ENCODE results near the gene IL34.

Gene IL34

GRCh38 chr16:70703835-70704381 lies 57.5 kb downstream of the IL34 start:
- DNase-seq, result no peak

GRCh38 chr16:70704586-70704985 lies 58.2 kb downstream of the IL34 start:
- no peak for DNase-seq

- DNase-seq, result no peak
Measured at GRCh38 chr16:70705056-70705455, 58.7 kb downstream of the IL34 start.

- DNase-seq, result no peak
Measured at GRCh38 chr16:70706948-70707465, 60.6 kb downstream of the IL34 start.

GRCh38 chr16:70708366-70709246 lies 62.2 kb downstream of the IL34 start:
- no peak for DNase-seq

- DNase-seq, result no peak
Measured at GRCh38 chr16:70709457-70709856, 63.1 kb downstream of the IL34 start.

GRCh38 chr16:70709942-70710341 lies 63.6 kb downstream of the IL34 start:
- no peak for DNase-seq
